ENCODE measurements around the gene LAMA3. TPM values are rescaled to one million over a fixed set of nuclear protein-coding genes. Genes with fewer than 3 reads are reported as not detected.
"Not testable (repeated sequence)": the region's sequence is repeated elsewhere in the genome, so short reads cannot be mapped to it uniquely, and the experiment has no call there.

Gene LAMA3
- total and polyA plus RNA-seq, 10 donors, result 1.3 to 7.1 (median 3.0) TPM

GRCh38 chr18:23730857-23731256, 41.6 kb downstream of the LAMA3 start:
- TF ChIP-seq CTCF (IDR thresholded peaks at IDR 0.05 in 8 of 11, conservative IDR thresholded peaks at IDR 0.05 in 3 of 11) (no peak), POLR2AphosphoS5 (IDR thresholded peaks at IDR 0.05) (no peak), POLR2A (IDR thresholded peaks at IDR 0.05) (no peak)
- WGBS, 5 donors, result 87 to 96% (median 92%) methylated on average over 2 of the region's 2 CpGs
- Histone ChIP-seq H3K27me3 (replicated peaks in 1 of 7) (peaks cover 0 to 4% (median 0%) of the 10 kb centered on the region in 7 donors), H3K27ac (no peak overlapping the region), H3K4me1 (no peaks in the 10 kb centered on the region), H3K9me3 (no peaks in the 10 kb centered on the region), H3K4me3 (no peak overlapping the region), H3K36me3 (no peaks in the 10 kb centered on the region)
- no peak for DNase-seq
- intact Hi-C loops (cut with DNase I; ENCODE audit: low total_unique reads), result no loop called here

DNA sequence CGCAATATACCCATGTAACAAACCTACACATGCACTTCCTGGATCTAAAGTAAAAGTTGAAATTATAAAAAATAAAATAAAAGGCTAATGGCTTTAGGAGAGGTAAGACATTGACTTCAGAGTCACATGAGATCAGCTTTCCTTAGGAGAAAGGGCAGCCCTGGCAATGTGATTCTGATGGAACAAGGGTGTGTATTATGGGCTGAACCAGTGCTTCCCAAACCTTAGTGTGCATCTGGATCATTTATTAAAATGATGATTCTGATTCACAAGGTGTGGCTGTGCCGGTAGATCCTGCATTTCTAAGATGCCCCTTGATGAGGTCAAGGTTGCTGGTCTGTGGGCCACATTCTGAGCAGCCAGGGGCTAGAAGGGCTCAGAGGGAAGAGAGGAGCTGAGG, 42.6 kb downstream of the LAMA3 start:
- WGBS, 5 donors, result 81 to 91% (median 86%) methylated on average over 2 of the region's 2 CpGs
- intact Hi-C loops (cut with DNase I; ENCODE audit: low total_unique reads), result no loop called here
- no peaks in the 10 kb centered on the region for H3K36me3 ChIP-seq
- no peak overlapping the region for H3K27ac ChIP-seq
- peaks cover 0 to 4% (median 0%) of the 10 kb centered on the region in 7 donors for H3K27me3 ChIP-seq (replicated peaks in 1 of 7)
- TF ChIP-seq POLR2A (IDR thresholded peaks at IDR 0.05) (no peak), POLR2AphosphoS5 (IDR thresholded peaks at IDR 0.05) (no peak), CTCF (IDR thresholded peaks at IDR 0.05 in 8 of 11, conservative IDR thresholded peaks at IDR 0.05 in 3 of 11) (no peak)
- H3K9me3 ChIP-seq, result no peaks in the 10 kb centered on the region
- H3K4me1 ChIP-seq, result no peaks in the 10 kb centered on the region
- DNase-seq, result no peak
- no peak overlapping the region for H3K4me3 ChIP-seq

GRCh38 chr18:23732439-23732838, 43.2 kb downstream of the LAMA3 start:
- Histone ChIP-seq H3K4me1 (no peaks in the 10 kb centered on the region), H3K4me3 (no peak overlapping the region), H3K9me3 (no peaks in the 10 kb centered on the region), H3K27me3 (replicated peaks in 1 of 7) (peaks cover 0 to 8% (median 0%) of the 10 kb centered on the region in 7 donors), H3K36me3 (no peaks in the 10 kb centered on the region), H3K27ac (no peak overlapping the region)
- no peak for DNase-seq
- TF ChIP-seq POLR2A (IDR thresholded peaks at IDR 0.05) (no peak), CTCF (IDR thresholded peaks at IDR 0.05 in 8 of 11, conservative IDR thresholded peaks at IDR 0.05 in 3 of 11) (no peak), POLR2AphosphoS5 (IDR thresholded peaks at IDR 0.05) (no peak)
- 76 to 91% (median 80%) methylated on average over 5 of the region's 5 CpGs for WGBS, 5 donors
- intact Hi-C loops (cut with DNase I; ENCODE audit: low total_unique reads), result no loop called here

- peaks cover 0 to 17% (median 0%) of the 10 kb centered on the region in 7 donors for H3K27me3 ChIP-seq (replicated peaks in 1 of 7)
- H3K36me3 ChIP-seq; H3K9me3 ChIP-seq; H3K27ac ChIP-seq; H3K4me3 ChIP-seq; DNase-seq; intact Hi-C loops (cut with DNase I; ENCODE audit: low total_unique reads); H3K4me1 ChIP-seq: not testable (repeated sequence)
- WGBS, 5 donors, result 86 to 94% (median 90%) methylated on average over 5 of the region's 5 CpGs
Measured at GRCh38 chr18:23733265-23733664, 44.0 kb downstream of the LAMA3 start.

- Histone ChIP-seq H3K27ac (no peak overlapping the region), H3K9me3 (no peaks in the 10 kb centered on the region), H3K27me3 (replicated peaks in 1 of 7) (peaks cover 0 to 22% (median 0%) of the 10 kb centered on the region in 7 donors), H3K4me1 (peaks cover 0 to 14% (median 3%) of the 10 kb centered on the region in 6 donors), H3K4me3 (no peak overlapping the region), H3K36me3 (no peaks in the 10 kb centered on the region)
- TF ChIP-seq POLR2A (IDR thresholded peaks at IDR 0.05) (no peak), POLR2AphosphoS5 (IDR thresholded peaks at IDR 0.05) (no peak), CTCF (IDR thresholded peaks at IDR 0.05 in 8 of 11, conservative IDR thresholded peaks at IDR 0.05 in 3 of 11) (no peak)
- WGBS, 5 donors, result 71 to 90% (median 80%) methylated on average over 7 of the region's 7 CpGs
- DNase-seq, result no peak
- intact Hi-C loops (cut with DNase I; ENCODE audit: low total_unique reads), result no loop called here
Measured at GRCh38 chr18:23733895-23734294, 44.6 kb downstream of the LAMA3 start.

All from spleen (tissue), 11 donors.